ENCODE results near the gene RHBDF1. TPM values are rescaled to one million over a fixed set of nuclear protein-coding genes. Genes with fewer than 3 reads are reported as not detected.

RHBDF1 gene
- total and polyA plus RNA-seq, 2 experiments from 2014 or later = 22.6 to 24.5 TPM

DNA sequence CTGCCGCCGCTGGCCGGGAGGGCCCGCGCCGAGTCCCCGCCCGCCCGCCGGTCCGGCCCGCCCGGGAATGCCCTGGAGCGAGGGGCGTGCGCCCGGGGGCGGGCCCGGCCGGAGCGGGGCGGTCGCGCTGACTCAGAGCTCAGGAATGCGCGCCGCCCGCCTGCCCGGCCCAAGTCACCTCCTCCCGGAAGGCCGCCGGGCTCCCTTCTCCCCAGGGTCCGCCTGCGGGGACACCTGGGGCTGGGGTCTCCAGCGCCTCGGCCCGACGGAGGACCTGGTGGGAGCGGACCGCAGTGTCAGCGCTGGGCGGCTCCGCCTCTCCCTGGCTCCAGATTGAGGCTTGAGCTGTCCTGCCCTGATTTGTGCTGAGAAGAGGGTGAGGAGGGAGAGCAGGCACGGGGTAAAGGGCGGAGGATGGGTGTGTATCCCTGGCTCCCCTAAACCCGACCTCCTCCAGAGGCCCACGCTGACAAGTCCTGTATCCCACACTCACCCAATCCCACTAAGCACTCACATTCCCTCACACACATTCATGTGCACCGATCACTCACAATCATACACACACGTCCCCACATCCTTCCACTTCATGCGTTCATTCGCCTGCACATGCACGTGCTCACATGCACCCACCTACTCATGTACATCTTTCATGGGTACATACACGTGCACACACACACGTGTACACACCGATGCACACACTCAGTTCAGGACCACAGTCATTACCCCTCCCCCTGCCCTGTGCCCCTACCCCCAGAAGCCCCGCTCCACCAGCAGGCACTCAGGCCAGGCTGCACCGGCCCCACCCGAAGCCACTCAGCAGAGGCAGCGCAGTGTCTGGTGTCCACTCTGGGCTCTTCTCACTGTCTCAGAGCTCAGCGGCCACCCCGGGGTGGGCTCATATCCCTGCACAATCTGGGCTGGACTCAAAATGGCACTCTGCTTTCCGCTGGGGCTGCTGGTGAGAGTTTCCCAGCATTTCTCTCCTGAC is at the start of gene RHBDF1 (continued):
- no peak for TF ChIP-seq CREB1 (CRISPR knock-in tag; IDR thresholded peaks at IDR 0.05; ENCODE audit: low read depth)

DNA sequence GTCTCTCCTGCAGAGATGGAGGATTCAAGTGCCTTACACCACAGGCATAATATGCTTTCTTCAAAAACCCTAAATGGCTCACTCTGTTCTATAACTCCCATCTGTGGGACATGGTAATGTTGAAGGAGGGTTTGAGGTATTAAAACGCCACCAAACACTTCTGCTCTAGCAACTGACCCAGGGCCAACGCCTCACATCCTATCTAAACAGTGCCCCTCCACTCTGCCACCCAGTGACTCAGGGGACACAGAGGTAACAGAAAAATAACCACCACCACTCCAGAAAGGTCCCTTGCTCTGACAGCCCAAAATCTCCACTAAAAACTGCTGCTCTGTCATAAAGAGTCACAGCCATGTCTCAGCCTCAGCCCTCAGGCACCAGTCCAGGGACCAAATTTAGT is 48.3 kb upstream of the RHBDF1 start:
- no peak for DNase-seq (ENCODE audit: low spot score)
- Histone ChIP-seq H3K36me3 (ENCODE audit: insufficient read depth) (no peaks in the 10 kb centered on the region), H3K4me3 (no peak overlapping the region), H4K20me1 (replicated peaks; ENCODE audit: insufficient read depth) (peaks cover 10% of the 10 kb centered on the region), H2AFZ (no peak overlapping the region), H3K27ac (ENCODE audit: low read depth) (no peak overlapping the region), H3K9me2 (ENCODE audit: insufficient read depth) (no peaks in the 10 kb centered on the region), H3K4me1 (ENCODE audit: insufficient read depth) (no peaks in the 10 kb centered on the region; the same call in 1 of the 2 replicates), H3F3A (replicated peaks; ENCODE audit: low read depth) (0 out of 2 replicates have a peak, but pooled peaks cover 7% of the 10 kb centered on the region), H3K27me3 (ENCODE audit: insufficient read depth) (no peaks in the 10 kb centered on the region), H3K4me2 (no peak overlapping the region), H3K79me2 (replicated peaks; ENCODE audit: insufficient read depth) (no peaks in the 10 kb centered on the region)
- Mint-ChIP-seq H3K9me3 (no peaks in the 10 kb centered on the region), H3K4me3 (no peak overlapping the region), H3K27ac (no peak overlapping the region), H3K36me3 (ENCODE audit: low read depth) (peaks cover 14% of the 10 kb centered on the region; the same call in 2 of the 3 replicates), H3K27me3 (ENCODE audit: insufficient read depth, low read depth, poor library complexity) (peaks cover 4% of the 10 kb centered on the region), H3K4me1 (peaks cover 6% of the 10 kb centered on the region; the same call in 2 of the 3 replicates)
- ATAC-seq = no peak
- TF ChIP-seq, protein P1, sequence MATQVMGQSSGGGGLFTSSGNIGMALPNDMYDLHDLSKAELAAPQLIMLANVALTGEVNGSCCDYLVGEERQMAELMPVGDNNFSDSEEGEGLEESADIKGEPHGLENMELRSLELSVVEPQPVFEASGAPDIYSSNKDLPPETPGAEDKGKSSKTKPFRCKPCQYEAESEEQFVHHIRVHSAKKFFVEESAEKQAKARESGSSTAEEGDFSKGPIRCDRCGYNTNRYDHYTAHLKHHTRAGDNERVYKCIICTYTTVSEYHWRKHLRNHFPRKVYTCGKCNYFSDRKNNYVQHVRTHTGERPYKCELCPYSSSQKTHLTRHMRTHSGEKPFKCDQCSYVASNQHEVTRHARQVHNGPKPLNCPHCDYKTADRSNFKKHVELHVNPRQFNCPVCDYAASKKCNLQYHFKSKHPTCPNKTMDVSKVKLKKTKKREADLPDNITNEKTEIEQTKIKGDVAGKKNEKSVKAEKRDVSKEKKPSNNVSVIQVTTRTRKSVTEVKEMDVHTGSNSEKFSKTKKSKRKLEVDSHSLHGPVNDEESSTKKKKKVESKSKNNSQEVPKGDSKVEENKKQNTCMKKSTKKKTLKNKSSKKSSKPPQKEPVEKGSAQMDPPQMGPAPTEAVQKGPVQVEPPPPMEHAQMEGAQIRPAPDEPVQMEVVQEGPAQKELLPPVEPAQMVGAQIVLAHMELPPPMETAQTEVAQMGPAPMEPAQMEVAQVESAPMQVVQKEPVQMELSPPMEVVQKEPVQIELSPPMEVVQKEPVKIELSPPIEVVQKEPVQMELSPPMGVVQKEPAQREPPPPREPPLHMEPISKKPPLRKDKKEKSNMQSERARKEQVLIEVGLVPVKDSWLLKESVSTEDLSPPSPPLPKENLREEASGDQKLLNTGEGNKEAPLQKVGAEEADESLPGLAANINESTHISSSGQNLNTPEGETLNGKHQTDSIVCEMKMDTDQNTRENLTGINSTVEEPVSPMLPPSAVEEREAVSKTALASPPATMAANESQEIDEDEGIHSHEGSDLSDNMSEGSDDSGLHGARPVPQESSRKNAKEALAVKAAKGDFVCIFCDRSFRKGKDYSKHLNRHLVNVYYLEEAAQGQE (IDR thresholded peaks at IDR 0.05; ENCODE audit: unreplicated experiment) = no peak
- TF ChIP-seq ZNF331 (CRISPR knock-in tag; IDR thresholded peaks at IDR 0.05; ENCODE audit: low read depth) (no peak), ZNF114 (CRISPR knock-in tag; IDR thresholded peaks at IDR 0.05) (no peak), STAT1 (IDR thresholded peaks at IDR 0.05; ENCODE audit: unreplicated experiment) (no peak), NANOG (IDR thresholded peaks at IDR 0.05; ENCODE audit: borderline replicate concordance) (no peak), CREB1 (CRISPR knock-in tag; IDR thresholded peaks at IDR 0.05; ENCODE audit: low read depth) (no peak), EZH2phosphoT487 (IDR thresholded peaks at IDR 0.05; ENCODE audit: unreplicated experiment) (no peak), JUNB (IDR thresholded peaks at IDR 0.05; ENCODE audit: unreplicated experiment) (no peak)
- TF ChIP-seq, protein P2, sequence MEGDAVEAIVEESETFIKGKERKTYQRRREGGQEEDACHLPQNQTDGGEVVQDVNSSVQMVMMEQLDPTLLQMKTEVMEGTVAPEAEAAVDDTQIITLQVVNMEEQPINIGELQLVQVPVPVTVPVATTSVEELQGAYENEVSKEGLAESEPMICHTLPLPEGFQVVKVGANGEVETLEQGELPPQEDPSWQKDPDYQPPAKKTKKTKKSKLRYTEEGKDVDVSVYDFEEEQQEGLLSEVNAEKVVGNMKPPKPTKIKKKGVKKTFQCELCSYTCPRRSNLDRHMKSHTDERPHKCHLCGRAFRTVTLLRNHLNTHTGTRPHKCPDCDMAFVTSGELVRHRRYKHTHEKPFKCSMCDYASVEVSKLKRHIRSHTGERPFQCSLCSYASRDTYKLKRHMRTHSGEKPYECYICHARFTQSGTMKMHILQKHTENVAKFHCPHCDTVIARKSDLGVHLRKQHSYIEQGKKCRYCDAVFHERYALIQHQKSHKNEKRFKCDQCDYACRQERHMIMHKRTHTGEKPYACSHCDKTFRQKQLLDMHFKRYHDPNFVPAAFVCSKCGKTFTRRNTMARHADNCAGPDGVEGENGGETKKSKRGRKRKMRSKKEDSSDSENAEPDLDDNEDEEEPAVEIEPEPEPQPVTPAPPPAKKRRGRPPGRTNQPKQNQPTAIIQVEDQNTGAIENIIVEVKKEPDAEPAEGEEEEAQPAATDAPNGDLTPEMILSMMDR (conservative IDR thresholded peaks at IDR 0.05; ENCODE audit: low read depth in 2 of 2) = no peak
- TF ChIP-seq, protein P3, sequence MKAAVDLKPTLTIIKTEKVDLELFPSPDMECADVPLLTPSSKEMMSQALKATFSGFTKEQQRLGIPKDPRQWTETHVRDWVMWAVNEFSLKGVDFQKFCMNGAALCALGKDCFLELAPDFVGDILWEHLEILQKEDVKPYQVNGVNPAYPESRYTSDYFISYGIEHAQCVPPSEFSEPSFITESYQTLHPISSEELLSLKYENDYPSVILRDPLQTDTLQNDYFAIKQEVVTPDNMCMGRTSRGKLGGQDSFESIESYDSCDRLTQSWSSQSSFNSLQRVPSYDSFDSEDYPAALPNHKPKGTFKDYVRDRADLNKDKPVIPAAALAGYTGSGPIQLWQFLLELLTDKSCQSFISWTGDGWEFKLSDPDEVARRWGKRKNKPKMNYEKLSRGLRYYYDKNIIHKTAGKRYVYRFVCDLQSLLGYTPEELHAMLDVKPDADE (IDR thresholded peaks at IDR 0.05) = no peak
- TF ChIP-seq, protein P4, sequence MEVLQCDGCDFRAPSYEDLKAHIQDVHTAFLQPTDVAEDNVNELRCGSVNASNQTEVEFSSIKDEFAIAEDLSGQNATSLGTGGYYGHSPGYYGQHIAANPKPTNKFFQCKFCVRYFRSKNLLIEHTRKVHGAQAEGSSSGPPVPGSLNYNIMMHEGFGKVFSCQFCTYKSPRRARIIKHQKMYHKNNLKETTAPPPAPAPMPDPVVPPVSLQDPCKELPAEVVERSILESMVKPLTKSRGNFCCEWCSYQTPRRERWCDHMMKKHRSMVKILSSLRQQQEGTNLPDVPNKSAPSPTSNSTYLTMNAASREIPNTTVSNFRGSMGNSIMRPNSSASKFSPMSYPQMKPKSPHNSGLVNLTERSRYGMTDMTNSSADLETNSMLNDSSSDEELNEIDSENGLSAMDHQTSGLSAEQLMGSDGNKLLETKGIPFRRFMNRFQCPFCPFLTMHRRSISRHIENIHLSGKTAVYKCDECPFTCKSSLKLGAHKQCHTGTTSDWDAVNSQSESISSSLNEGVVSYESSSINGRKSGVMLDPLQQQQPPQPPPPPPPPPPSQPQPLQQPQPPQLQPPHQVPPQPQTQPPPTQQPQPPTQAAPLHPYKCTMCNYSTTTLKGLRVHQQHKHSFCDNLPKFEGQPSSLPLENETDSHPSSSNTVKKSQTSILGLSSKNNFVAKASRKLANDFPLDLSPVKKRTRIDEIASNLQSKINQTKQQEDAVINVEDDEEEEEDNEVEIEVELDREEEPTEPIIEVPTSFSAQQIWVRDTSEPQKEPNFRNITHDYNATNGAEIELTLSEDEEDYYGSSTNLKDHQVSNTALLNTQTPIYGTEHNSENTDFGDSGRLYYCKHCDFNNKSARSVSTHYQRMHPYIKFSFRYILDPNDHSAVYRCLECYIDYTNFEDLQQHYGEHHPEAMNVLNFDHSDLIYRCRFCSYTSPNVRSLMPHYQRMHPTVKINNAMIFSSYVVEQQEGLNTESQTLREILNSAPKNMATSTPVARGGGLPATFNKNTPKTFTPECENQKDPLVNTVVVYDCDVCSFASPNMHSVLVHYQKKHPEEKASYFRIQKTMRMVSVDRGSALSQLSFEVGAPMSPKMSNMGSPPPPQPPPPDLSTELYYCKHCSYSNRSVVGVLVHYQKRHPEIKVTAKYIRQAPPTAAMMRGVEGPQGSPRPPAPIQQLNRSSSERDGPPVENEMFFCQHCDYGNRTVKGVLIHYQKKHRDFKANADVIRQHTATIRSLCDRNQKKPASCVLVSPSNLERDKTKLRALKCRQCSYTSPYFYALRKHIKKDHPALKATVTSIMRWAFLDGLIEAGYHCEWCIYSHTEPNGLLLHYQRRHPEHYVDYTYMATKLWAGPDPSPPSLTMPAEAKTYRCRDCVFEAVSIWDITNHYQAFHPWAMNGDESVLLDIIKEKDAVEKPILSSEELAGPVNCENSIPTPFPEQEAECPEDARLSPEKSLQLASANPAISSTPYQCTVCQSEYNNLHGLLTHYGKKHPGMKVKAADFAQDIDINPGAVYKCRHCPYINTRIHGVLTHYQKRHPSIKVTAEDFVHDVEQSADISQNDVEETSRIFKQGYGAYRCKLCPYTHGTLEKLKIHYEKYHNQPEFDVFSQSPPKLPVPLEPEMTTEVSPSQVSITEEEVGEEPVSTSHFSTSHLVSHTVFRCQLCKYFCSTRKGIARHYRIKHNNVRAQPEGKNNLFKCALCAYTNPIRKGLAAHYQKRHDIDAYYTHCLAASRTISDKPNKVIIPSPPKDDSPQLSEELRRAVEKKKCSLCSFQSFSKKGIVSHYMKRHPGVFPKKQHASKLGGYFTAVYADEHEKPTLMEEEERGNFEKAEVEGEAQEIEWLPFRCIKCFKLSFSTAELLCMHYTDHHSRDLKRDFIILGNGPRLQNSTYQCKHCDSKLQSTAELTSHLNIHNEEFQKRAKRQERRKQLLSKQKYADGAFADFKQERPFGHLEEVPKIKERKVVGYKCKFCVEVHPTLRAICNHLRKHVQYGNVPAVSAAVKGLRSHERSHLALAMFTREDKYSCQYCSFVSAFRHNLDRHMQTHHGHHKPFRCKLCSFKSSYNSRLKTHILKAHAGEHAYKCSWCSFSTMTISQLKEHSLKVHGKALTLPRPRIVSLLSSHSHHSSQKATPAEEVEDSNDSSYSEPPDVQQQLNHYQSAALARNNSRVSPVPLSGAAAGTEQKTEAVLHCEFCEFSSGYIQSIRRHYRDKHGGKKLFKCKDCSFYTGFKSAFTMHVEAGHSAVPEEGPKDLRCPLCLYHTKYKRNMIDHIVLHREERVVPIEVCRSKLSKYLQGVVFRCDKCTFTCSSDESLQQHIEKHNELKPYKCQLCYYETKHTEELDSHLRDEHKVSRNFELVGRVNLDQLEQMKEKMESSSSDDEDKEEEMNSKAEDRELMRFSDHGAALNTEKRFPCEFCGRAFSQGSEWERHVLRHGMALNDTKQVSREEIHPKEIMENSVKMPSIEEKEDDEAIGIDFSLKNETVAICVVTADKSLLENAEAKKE (CRISPR knock-in tag; IDR thresholded peaks at IDR 0.05) = no peak

Data from GM23338 (cell line).